ENCODE results near the gene UNC5B.

The UNC5B gene

DNA sequence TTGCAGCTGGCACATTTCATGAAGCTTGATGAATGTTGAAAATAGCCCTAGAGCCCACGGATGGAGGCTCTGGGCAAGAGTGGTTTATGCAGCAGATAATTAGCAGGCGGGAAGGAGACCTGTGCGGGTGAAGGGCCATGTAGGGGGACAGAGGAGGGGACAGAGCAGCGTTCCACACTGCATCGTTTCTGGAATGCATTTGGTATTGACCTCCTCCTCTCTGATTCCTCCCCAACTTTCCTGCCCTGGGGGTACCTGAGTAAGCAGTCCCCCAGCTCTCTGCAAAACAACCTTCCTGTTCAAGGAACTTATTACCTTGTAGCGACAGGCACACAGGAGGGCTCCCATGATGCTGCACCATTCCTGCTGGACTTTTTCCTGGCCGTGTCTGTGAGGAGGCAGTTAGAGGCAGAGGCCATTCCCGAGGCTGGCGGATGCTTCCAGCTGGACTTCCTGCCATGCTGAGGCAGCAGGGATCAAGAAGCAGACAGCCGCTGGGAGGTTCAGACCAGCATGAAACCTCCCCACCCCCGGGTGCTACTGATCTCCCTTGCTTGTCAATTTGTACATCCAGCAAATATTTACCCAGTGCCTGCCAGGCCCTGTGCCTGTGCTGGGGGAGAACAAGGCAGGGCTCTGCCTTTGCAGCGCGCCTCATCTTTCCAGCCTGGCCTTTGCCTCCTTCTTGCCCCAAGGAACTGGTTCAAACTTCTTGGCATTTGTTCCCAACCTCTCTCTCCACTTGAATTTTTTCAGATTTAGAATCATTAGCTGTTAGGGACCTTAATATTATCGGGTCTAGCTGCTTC, 135.4 kb downstream of the UNC5B start:
- no peak for FAIRE-seq

DNA sequence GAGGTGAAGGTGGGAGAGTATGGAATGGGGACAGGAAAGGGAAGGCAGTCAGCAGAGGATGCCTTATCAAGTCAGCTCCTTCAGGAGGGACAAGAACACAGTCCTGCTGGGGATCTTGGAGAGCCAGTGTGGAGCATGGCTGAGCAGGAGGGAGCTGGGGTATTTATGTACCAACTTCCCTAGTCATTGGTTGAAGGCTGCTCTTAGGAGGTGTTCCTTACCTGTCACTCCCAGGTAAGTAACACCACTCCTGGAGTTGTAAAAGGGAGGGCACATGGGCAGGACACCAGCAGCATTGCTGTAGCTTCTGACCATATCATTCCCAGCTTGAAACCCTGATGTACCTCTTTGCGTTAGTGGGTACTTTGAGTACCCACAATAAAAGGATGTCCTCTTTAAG, 136.5 kb downstream of the UNC5B start:
- no peak for FAIRE-seq

DNA sequence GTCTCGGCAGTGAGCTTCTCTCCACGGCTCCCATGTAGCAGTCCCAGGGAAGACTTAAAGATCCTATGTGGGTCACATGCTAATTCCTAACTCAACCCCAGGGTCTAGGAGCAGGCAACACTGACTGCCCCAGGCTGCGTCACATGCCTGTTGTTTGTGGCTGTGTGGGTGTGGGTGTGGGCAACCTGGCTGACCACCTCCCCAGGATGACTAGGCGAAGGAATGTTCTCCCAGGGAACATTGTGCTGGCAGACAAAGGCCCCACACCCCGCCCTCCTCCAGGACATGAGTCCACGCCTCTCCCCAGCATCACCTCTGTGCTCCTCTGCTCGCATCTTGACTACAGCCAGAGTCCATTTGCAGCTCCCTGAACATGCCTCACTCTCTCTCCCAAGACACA, 137.0 kb downstream of the UNC5B start:
- no peak for FAIRE-seq

DNA sequence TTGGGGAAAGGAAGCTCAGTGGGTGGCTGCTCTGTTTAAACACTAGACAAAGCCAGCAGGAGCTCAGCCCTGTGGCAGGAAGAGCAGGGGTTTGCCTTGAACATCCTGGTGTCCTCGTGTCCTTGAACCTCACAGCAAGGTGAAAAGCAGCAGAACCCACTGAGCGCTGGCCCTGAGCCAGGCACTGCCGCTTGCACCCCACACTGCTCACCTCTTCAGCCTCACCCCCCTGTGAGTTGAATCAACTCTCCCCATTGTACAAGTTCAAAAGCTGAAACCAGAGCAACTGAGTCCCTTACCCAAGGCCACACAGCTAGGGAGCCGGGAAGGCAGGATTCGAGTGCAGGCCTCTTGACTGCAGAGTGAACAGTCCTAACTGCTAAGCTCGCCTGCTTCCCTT, 138.7 kb downstream of the UNC5B start:
- no peak for FAIRE-seq

DNA sequence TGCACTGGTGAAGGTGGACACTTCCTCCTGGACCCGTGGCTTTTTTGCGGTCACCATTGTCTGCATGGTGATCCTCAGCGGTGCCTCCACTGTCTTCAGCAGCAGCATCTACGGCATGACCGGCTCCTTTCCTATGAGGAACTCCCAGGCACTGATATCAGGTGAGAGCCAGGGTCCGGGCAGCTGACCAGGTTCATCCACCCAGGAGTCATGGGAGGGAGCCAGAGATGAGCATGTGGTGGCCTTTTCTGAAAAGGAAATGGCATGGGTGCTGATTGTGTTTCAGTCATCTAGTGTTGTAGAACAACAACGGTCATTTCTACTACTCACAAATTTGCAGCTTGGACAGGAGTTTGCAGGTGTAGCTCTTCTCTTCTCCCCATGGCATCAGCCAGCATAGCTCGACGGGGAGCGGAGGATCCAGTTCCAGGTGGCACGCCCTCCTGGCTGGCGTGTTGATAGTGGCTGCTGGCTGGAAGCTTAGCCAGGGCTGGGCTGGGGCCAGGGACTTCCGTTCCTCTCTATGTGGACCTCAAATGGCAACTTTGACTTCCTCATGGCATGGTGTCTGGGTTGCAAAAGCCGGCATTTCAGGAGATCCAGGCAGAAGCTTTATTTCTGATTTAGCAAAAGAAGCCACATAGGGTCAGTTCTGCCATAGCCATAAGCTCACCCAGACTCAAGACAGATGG, 139.4 kb downstream of the UNC5B start:
- FAIRE-seq: no peak

Data from endometrium (tissue), 2 donors.